Thyroid gland (tissue), 4 donors: ENCODE measurements around the gene SYCE3.

Experiments used
- POLR2A ChIP-seq, 2 donors: fragments of 450-650 bp; IDR thresholded peaks; one replicate each; pipeline ENCODE4 v1.6.1; 2017; ENCODE audit warnings: antibody characterized with exemption in 2 of 2, mild to moderate bottlenecking in 2 of 2, moderate library complexity in 1 of 2
- TF ChIP-seq, protein P1 (sequence below), 6 experiments: fragments of 200-600 bp in 3 of 6; fragments of 450-650 bp in 3 of 6; sonication (generic) in 3 of 6; IDR thresholded peaks; one replicate each; pipeline ENCODE4 v1.5.1; 2016 to 2019; ENCODE audit warnings: antibody characterized with exemption in 6 of 6, mild to moderate bottlenecking in 2 of 6, inconsistent platforms in 1 of 6, moderate library complexity in 1 of 6

DNA sequence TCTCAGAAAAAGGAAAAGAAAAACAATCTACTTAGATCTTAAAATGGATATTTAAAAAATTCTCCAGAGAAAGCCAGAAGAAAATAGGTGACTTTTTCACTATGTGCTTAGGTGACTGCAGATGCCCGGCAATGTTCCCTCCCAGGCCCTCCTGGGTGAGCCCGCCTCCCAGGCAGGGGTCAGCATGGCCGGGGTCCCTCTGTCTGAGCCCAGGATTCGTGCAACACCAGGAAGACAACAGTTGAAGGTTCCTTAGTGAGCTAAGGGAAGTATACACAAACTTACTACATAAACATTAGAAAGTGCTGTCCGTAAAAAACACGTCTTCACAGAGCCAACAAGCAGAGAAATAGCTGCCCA is 49.4 kb upstream of the SYCE3 start:
- TF ChIP-seq, protein P1, sequence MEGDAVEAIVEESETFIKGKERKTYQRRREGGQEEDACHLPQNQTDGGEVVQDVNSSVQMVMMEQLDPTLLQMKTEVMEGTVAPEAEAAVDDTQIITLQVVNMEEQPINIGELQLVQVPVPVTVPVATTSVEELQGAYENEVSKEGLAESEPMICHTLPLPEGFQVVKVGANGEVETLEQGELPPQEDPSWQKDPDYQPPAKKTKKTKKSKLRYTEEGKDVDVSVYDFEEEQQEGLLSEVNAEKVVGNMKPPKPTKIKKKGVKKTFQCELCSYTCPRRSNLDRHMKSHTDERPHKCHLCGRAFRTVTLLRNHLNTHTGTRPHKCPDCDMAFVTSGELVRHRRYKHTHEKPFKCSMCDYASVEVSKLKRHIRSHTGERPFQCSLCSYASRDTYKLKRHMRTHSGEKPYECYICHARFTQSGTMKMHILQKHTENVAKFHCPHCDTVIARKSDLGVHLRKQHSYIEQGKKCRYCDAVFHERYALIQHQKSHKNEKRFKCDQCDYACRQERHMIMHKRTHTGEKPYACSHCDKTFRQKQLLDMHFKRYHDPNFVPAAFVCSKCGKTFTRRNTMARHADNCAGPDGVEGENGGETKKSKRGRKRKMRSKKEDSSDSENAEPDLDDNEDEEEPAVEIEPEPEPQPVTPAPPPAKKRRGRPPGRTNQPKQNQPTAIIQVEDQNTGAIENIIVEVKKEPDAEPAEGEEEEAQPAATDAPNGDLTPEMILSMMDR (IDR thresholded peaks at IDR 0.05) = no peak
- TF ChIP-seq POLR2A (IDR thresholded peaks at IDR 0.05) = no peak
